ENCODE data around the gene C2orf72.

GRCh38 chr2:231036131-231036530, 1.2 kb upstream of the C2orf72 start:
- TF ChIP-seq CTCF (IDR thresholded peaks at IDR 0.05) (no peak), POLR2AphosphoS5 (IDR thresholded peaks at IDR 0.05) (no peak), EP300 (IDR thresholded peaks at IDR 0.05) (no peak), POLR2A (IDR thresholded peaks at IDR 0.05) (no peak)

Data from suprapubic skin (tissue), 4 donors.